WERI-Rb-1 (cell line): ENCODE measurements around the gene SAG.

Experiments
- DNase-seq: peaks from one replicate; pipeline ENCODE4 v3.0.0-alpha.2; 2020
- H3K27ac ChIP-seq: fragments of 250-450 bp; sonication (Bioruptor Pico); 2 replicates; pipeline ENCODE4 v1.5.1; 2020; ENCODE audit warnings: mild to moderate bottlenecking, moderate library complexity
- H3K27me3 ChIP-seq: fragments of 250-450 bp; sonication (Bioruptor Pico); 2 replicates; pipeline ENCODE4 v1.5.1; 2021; ENCODE audit warnings: mild to moderate bottlenecking, low read depth, moderate library complexity; ENCODE audit not compliant: insufficient read depth, severe bottlenecking
- H3K36me3 ChIP-seq: fragments of 250-450 bp; sonication (Bioruptor Pico); 2 replicates; pipeline ENCODE4 v1.5.1; 2020; ENCODE audit warnings: mild to moderate bottlenecking, moderate library complexity
- H3K4me3 ChIP-seq: 2 replicates; pipeline ENCODE4 v1.5.1; 2011; ENCODE audit warnings: low read depth, mild to moderate bottlenecking, control low read depth, low read length
- H3K9me3 ChIP-seq: fragments of 250-450 bp; sonication (Bioruptor Pico); 2 replicates; pipeline ENCODE4 v1.5.1; 2021; ENCODE audit warnings: mild to moderate bottlenecking, moderate library complexity; ENCODE audit not compliant: severe bottlenecking
- TF ChIP-seq, protein P1 (sequence below): IDR thresholded peaks from 2 replicates; pipeline ENCODE4 v1.5.1; 2011; ENCODE audit warnings: low read depth, mild to moderate bottlenecking, control low read depth, inconsistent platforms, low read length

The SAG gene

DNA sequence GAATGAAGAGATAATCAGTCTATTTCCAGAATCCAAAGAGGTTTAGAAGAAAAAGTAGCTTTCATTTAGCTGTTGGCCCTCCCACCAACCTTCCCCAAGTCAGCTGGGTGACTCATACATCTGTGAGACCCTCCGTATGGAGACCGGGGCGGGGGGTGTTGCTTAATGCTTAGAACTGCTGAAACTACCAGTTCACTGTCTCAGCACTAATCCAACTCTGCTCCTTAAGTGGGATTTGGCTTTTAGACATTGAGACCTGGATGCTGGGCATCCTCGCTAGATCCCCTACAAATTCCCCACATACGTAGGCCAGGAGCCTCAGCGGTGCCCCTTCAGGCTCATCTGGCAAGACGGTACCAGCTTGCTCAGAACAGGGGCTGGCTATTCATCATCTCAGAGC is at the start of gene SAG:
Gene SAG (plus strand): TSS at position 252 of the 400 bp plus-strand sequence. CDS start 1,374 bp downstream, outside the sequence.
- TF ChIP-seq, protein P1, sequence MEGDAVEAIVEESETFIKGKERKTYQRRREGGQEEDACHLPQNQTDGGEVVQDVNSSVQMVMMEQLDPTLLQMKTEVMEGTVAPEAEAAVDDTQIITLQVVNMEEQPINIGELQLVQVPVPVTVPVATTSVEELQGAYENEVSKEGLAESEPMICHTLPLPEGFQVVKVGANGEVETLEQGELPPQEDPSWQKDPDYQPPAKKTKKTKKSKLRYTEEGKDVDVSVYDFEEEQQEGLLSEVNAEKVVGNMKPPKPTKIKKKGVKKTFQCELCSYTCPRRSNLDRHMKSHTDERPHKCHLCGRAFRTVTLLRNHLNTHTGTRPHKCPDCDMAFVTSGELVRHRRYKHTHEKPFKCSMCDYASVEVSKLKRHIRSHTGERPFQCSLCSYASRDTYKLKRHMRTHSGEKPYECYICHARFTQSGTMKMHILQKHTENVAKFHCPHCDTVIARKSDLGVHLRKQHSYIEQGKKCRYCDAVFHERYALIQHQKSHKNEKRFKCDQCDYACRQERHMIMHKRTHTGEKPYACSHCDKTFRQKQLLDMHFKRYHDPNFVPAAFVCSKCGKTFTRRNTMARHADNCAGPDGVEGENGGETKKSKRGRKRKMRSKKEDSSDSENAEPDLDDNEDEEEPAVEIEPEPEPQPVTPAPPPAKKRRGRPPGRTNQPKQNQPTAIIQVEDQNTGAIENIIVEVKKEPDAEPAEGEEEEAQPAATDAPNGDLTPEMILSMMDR: no peak
- Histone ChIP-seq H3K27me3 (no peaks in the 10 kb centered on the region), H3K27ac (no peak within 1 kb of the TSS), H3K9me3 (no peaks in the 10 kb centered on the region), H3K36me3 (no peaks in the 10 kb centered on the region), H3K4me3 (no peak within 1 kb of the TSS)
- DNase-seq: peak; percentile 93

DNA sequence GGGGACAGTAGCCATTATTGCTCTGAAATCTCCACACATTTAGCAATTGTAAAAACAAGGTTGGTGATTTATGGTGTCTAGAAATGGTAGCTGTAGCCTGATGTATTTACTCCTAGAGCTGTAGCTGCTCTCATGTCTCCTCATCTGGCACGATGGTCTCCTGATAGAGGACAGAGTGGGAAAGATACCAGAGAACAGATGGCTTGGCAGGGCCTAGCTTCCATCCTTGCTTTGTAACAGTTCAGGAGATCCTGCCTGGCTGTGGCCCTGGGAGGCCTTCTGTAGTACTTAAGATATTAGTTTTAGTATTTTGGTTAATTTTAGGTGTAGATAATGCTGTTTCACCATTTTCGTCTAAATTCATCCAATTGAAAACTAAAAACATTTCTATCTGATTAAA is 49.4 kb upstream of the SAG start:
- Histone ChIP-seq H3K27me3 (no peaks in the 10 kb centered on the region), H3K4me3 (no peak overlapping the region), H3K27ac (no peak overlapping the region), H3K36me3 (peaks cover 63% of the 10 kb centered on the region), H3K9me3 (no peaks in the 10 kb centered on the region)
- TF ChIP-seq, protein P1: no peak
- no peak for DNase-seq

DNA sequence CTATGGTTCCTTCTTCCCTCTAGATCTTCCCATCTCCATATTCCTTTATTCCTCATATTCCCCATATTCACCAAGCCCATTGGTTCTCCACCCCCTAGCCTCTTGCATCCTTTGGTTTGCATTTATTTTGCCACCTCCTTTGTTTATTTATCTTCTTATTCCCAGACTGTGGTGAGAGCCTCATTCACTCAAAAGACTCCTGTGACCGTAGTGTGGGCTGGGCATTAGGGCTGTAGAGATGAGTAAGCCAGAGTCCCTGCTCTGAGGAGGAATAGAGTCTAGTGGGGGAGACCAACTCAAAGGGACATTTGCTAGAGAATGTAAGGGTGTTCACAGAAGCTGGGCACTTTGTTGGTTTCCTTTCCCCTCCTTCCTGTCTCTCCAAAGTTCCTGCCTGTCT is 47.9 kb upstream of the SAG start:
- Histone ChIP-seq H3K4me3 (no peak overlapping the region), H3K36me3 (peaks cover 63% of the 10 kb centered on the region)

DNA sequence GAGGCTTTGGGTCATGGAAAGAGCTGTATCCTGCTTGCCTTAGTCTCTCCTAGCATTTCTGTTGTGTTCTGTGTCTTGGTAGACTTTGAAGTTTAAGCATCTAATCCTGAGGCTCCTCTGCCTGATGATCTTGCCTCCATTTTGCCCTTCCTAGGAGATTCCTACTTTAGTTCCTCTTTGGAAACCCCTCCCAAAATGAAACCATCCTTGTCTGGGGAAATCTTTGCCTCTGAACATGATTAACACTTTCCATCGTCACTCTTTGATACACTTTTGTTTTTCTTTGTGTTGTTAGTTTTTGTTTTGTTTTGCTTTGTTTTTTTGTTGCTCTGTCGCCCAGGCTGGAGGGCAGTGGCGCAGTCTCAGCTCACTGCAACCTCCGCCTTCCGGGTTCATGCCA is 47.0 kb upstream of the SAG start:
- no peak for DNase-seq
- TF ChIP-seq, protein P1: no peak
- Histone ChIP-seq H3K27ac (no peak overlapping the region), H3K27me3 (no peaks in the 10 kb centered on the region), H3K9me3 (no peaks in the 10 kb centered on the region), H3K36me3 (peaks cover 64% of the 10 kb centered on the region), H3K4me3 (no peak overlapping the region)

More for the DNA sequence above, 47.9 kb upstream of the SAG start:
- Histone ChIP-seq H3K27me3 (no peaks in the 10 kb centered on the region), H3K27ac (no peak overlapping the region), H3K9me3 (no peaks in the 10 kb centered on the region)
- DNase-seq: no peak
- TF ChIP-seq, protein P1: no peak

DNA sequence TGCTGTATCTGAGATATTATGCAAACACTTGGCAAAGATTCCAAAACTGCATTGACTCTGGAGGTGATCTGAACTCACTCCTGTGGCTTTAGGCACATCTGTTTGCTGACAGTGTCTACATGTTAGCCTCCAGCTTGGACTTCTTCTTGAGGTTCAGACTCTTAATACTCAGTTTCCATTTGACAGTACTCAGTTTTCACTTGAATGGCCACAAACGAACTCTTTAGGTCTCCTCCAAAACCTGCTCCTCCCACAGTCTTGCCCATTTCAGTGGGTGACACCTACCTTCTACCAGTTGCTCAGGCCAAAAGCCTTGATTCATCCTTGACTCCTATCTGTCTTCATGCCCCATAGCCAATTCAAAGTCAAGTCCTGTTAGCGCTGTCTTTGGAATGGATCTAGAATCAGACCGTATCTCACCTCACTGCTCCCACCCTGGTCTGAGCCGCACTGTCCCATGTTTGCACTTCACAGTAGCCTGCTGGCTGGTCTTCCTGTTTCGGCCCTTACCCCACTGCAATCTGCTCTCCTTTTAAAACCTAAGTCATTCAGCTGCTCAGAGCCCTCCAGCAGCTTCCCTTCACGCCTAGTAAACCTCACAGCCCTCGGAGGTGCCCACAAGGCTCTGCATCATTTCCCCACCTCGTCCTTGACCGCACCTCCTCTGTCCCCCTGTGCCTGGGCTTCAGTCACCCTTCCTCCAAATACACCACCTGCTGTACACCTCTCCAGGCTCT is 45.6 kb upstream of the SAG start:
- Histone ChIP-seq H3K4me3 (no peak overlapping the region), H3K36me3 (peaks cover 63% of the 10 kb centered on the region), H3K27ac (no peak overlapping the region), H3K9me3 (no peaks in the 10 kb centered on the region), H3K27me3 (no peaks in the 10 kb centered on the region)
- DNase-seq: no peak
- TF ChIP-seq, protein P1: no peak

DNA sequence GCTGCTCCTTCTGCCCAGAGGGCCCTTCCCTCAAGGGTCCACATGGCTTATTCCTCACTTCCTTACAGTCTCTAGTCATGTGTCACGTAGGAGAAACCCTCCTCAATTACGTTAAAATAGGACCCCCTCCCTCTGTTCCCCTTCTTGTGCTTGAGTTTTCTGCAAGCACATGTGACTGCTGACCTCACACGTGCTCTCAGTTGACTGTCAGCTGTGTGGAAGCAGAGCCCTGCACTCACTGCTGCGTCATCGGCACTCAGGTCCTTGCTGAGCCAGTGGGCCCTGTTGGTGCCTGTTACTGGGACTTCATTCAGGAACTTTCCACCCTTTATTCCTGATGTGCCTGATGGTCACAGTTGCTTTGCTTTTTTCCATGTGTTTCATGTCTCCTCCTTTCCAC is 45.1 kb upstream of the SAG start:
- Histone ChIP-seq H3K4me3 (no peak overlapping the region), H3K9me3 (no peaks in the 10 kb centered on the region), H3K36me3 (peaks cover 58% of the 10 kb centered on the region), H3K27me3 (no peaks in the 10 kb centered on the region), H3K27ac (no peak overlapping the region)
- TF ChIP-seq, protein P1: no peak
- DNase-seq: no peak
